MCF 10A (cell line): ENCODE measurements around the gene SLC2A1. TPM values are rescaled to one million over a fixed set of nuclear protein-coding genes. Genes with fewer than 3 reads are reported as not detected.
A peak's percentile ranks its signal among the peaks of the same experiment; 100 is the strongest.

Experiments
- BruUV-seq: library from RNA; stranded (reverse); fragments of 400-500 nt; replicated peaks from 2 replicates; lab custom pipeline; 2021; lab: Mats Ljungman, UMichigan
- CTCF ChIA-PET: fragments of 300-600 bp; sonication (Branson Sonifier 250); formaldehyde crosslinking; extraction: SDS; loops from one replicate; lab custom pipeline; 2021; ENCODE audit warnings: antibody characterized with exemption, inconsistent platforms; lab: Yijun Ruan, JAX
- POLR2A ChIA-PET: fragments of 300-600, 350-650 bp; sonication (Branson Sonifier 250); formaldehyde crosslinking; extraction: SDS; loops from one replicate; lab custom pipeline; 2020; ENCODE audit warnings: antibody characterized with exemption, inconsistent platforms; lab: Yijun Ruan, JAX
- DNase-seq: peaks from one replicate; pipeline ENCODE4 v3.0.0-alpha.2; 2018; ENCODE audit not compliant: unreplicated experiment
- H3K27ac Mint-ChIP-seq: one replicate; pipeline ENCODE4 v1.8.0; 2022; ENCODE audit warnings: mild to moderate bottlenecking, low read depth, mixed read lengths; ENCODE audit not compliant: unreplicated experiment
- H3K27me3 Mint-ChIP-seq: one replicate; pipeline ENCODE4 v1.8.0; 2022; ENCODE audit warnings: mixed read lengths; ENCODE audit not compliant: insufficient read depth, unreplicated experiment
- H3K36me3 Mint-ChIP-seq: one replicate; pipeline ENCODE4 v1.8.0; 2022; ENCODE audit warnings: mild to moderate bottlenecking, moderate library complexity, mixed read lengths; ENCODE audit not compliant: insufficient read depth, unreplicated experiment
- H3K4me1 Mint-ChIP-seq: one replicate; pipeline ENCODE4 v1.8.0; 2022; ENCODE audit warnings: mixed read lengths; ENCODE audit not compliant: insufficient read depth, unreplicated experiment
- H3K4me3 Mint-ChIP-seq: one replicate; pipeline ENCODE4 v1.8.0; 2022; ENCODE audit warnings: mild to moderate bottlenecking, moderate library complexity, mixed read lengths; ENCODE audit not compliant: unreplicated experiment
- H3K9me3 Mint-ChIP-seq: one replicate; pipeline ENCODE4 v1.8.0; 2022; ENCODE audit warnings: mixed read lengths; ENCODE audit not compliant: unreplicated experiment
- intact Hi-C: fragments of 100-400 bp; cut with micrococcal nuclease; formaldehyde crosslinking; loops from 2 replicates; pipeline ENCODE4 v1.14.1; 2022
- total RNA-seq: library from RNA; stranded (reverse); gene quantifications from 2 replicates; pipeline ENCODE4 v1.2.3, GENCODE V29; 2022
- TF ChIP-seq, protein P1 (sequence below): fragments of 200-600 bp; IDR thresholded peaks from one replicate; pipeline ENCODE4 v1.8.0; 2022; ENCODE audit warnings: antibody characterized with exemption, mild to moderate bottlenecking; ENCODE audit not compliant: unreplicated experiment

The SLC2A1 gene
- total RNA-seq, 1 experiment from 2014 or later, result 87.5 TPM

DNA sequence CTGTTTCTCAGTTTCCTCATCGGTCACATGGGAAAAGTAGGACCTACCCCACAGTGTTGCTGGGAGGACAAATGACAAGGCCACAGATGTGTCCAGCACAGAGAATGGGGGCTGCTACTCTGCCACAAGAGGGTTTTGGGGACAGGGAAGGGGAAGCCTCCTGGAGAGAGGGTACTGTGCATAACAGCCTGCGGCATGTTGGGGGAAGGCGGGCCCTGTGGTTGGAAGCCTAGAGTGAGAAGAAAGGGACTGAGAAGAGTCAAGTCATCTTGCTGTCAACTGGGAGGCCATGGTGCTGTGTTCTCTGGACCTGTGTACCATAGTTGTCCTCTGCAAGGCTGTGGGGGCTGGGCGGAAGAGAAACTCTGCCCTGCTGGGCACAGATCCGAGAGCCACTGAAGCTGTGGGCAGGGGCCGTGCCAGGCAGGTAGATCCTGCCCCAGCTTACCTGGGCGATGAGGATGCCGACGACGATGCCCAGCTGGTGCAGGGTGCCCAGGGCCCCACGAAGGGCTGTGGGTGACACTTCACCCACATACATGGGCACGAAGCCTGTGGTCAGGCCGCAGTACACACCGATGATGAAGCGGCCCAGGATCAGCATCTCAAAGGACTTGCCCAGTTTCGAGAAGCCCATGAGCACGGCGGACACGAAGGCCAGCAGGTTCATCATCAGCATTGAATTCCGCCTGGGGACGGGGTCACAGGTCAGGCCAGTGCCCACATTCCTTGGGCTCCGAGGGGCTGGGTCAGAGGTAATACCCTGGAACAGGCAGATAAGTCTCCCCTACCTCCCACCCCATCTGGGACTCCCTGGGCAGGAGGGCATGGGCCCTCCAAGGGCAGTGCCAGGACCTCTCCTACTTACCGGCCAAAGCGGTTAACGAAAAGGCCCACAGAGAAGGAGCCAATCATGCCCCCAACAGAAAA is 28.2 kb downstream of the SLC2A1 start:
- ChIA-PET CTCF (interaction anchor here (0.8 to 1.0 kb wide), 2 partner anchors 13 to 33 kb away, joined by 4 to 5 read pairs; no protein-coding TSS in a partner anchor), POLR2A (no interaction called here)
- DNase-seq, result no peak
- peak overlapping the region; percentile 25 for H3K27ac Mint-ChIP-seq
- peaks cover 27% of the 10 kb centered on the region for H3K4me1 Mint-ChIP-seq
- H3K4me3 Mint-ChIP-seq, result no peak overlapping the region
- H3K9me3 Mint-ChIP-seq, result no peaks in the 10 kb centered on the region
- no TSS peak for BruUV-seq
- intact Hi-C loops, result loop anchor here (1.0 kb wide), 1 partner anchor 143 kb away; no protein-coding TSS in a partner anchor
- H3K36me3 Mint-ChIP-seq, result peaks cover 53% of the 10 kb centered on the region
- no peaks in the 10 kb centered on the region for H3K27me3 Mint-ChIP-seq
- TF ChIP-seq, protein P1, sequence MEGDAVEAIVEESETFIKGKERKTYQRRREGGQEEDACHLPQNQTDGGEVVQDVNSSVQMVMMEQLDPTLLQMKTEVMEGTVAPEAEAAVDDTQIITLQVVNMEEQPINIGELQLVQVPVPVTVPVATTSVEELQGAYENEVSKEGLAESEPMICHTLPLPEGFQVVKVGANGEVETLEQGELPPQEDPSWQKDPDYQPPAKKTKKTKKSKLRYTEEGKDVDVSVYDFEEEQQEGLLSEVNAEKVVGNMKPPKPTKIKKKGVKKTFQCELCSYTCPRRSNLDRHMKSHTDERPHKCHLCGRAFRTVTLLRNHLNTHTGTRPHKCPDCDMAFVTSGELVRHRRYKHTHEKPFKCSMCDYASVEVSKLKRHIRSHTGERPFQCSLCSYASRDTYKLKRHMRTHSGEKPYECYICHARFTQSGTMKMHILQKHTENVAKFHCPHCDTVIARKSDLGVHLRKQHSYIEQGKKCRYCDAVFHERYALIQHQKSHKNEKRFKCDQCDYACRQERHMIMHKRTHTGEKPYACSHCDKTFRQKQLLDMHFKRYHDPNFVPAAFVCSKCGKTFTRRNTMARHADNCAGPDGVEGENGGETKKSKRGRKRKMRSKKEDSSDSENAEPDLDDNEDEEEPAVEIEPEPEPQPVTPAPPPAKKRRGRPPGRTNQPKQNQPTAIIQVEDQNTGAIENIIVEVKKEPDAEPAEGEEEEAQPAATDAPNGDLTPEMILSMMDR, result no peak

GRCh38 chr1:42929434-42930177 is 29.1 kb downstream of the SLC2A1 start:
- no TSS peak for BruUV-seq
- TF ChIP-seq, protein P1, result no peak
- no peaks in the 10 kb centered on the region for H3K27me3 Mint-ChIP-seq
- CTCF ChIA-PET, result interaction anchor here (0.6 to 3.3 kb wide), 4 partner anchors 14 to 810 kb away, joined by 3 to 18 read pairs (median 4); no protein-coding TSS in a partner anchor
- peaks cover 61% of the 10 kb centered on the region for H3K36me3 Mint-ChIP-seq
- peak overlapping the region; percentile 25 for H3K27ac Mint-ChIP-seq
- peaks cover 24% of the 10 kb centered on the region for H3K4me1 Mint-ChIP-seq
- POLR2A ChIA-PET, result interaction anchor here (0.7 kb wide), 1 partner anchor 12 kb away, joined by 3 read pairs; no protein-coding TSS in a partner anchor
- DNase-seq, result no peak
- H3K4me3 Mint-ChIP-seq, result no peak overlapping the region
- H3K9me3 Mint-ChIP-seq, result no peaks in the 10 kb centered on the region
- intact Hi-C loops, result no loop called here

GRCh38 chr1:42928859-42929258 is 29.8 kb downstream of the SLC2A1 start:
- BruUV-seq, result no TSS peak
- Mint-ChIP-seq H3K4me3 (no peak overlapping the region), H3K9me3 (no peaks in the 10 kb centered on the region), H3K27me3 (no peaks in the 10 kb centered on the region), H3K27ac (no peak overlapping the region), H3K36me3 (peaks cover 59% of the 10 kb centered on the region), H3K4me1 (peaks cover 20% of the 10 kb centered on the region)
- intact Hi-C loops, result no loop called here
- CTCF ChIA-PET, result interaction anchor here (0.6 to 3.3 kb wide), 4 partner anchors 15 to 810 kb away, joined by 3 to 18 read pairs (median 6); no protein-coding TSS in a partner anchor
- DNase-seq, result no peak
- POLR2A ChIA-PET, result interaction anchor here (0.6 to 0.7 kb wide), 3 partner anchors 12 to 38 kb away, joined by 3 to 4 read pairs (median 4); no protein-coding TSS in a partner anchor
- TF ChIP-seq, protein P1, result no peak
